Suppressor macrophage treated with lipopolysaccharide for 4 hours (primary cell): ENCODE measurements around the gene SSH2.
A peak's percentile ranks its signal among the peaks of the same experiment; 100 is the strongest.

Source experiments
- DNase-seq: peaks from one replicate; pipeline ENCODE4 v3.0.0-alpha.2; 2020

The SSH2 gene

GRCh38 chr17:29620271-29620670, 309.8 kb downstream of the SSH2 start:
- DNase-seq: no peak

DNA sequence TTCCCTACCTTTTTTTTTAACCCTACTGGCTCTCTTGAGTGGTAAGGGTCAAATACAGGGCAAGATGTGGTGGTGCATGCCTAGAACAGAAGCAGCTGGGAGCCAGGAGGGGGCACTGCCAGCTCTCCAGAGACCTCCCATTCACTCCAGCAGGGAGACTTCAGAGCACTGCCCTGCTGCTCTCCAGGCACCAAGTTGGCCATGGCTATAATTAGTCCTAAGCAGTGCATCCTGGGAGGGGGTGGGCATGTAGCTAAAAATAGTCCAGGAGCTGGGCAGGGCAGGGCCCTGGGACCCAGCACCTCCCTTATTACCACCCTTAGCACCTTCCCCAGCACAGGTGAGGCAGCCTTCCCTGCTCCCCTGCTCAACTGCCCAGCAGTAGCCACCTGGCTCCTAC, 310.8 kb downstream of the SSH2 start:
- no peak for DNase-seq

- DNase-seq: no peak
Measured at GRCh38 chr17:29618272-29619065, 311.6 kb downstream of the SSH2 start.

GRCh38 chr17:29617481-29618271, 312.4 kb downstream of the SSH2 start:
- DNase-seq: peak; percentile 92

- peak; percentile 85 for DNase-seq
Measured at GRCh38 chr17:29617125-29617480, 312.9 kb downstream of the SSH2 start.

- DNase-seq: no peak
Measured at GRCh38 chr17:29616300-29617048, 313.6 kb downstream of the SSH2 start.

DNA sequence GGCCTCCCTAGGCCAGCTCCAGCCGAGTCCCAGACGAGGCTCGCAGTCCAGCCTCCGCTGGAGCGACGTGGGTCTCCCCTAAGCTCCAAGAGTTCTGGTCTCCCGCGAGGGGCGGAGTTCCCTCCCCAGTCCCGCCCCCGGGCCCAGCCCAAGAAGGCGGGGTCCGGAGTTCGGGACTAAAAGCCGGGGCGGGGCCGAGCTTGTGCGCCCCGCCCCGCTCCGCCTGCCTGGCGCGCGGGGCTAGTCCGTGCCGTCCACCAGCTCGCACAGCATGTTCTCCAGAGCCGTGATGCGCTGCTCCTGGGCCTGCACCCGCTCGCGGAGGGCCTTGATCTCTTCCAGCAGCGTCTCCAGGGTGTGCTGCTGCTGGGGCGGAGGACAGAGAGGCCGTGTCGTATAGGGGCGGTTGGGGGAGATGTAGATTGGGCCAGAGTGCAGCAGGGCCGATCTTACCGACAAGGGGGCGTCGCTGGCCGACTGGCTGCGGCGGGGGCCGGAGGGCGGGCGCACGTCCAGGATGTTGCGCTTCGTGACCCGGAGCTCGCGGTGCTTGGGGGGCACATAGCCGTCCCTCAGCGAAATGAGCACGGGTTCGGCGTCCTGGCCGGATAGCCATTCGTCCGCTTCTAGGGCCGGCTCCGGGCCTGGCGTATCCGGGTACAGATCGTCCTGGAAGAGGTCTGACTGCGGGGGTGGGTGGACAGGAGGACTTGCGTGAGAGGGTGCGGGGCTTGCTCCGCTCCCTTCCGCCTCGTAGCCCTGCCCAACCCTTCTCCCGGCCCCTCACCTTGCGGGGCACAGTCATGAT, 314.3 kb downstream of the SSH2 start:
- peak; percentile 94 for DNase-seq

DNA sequence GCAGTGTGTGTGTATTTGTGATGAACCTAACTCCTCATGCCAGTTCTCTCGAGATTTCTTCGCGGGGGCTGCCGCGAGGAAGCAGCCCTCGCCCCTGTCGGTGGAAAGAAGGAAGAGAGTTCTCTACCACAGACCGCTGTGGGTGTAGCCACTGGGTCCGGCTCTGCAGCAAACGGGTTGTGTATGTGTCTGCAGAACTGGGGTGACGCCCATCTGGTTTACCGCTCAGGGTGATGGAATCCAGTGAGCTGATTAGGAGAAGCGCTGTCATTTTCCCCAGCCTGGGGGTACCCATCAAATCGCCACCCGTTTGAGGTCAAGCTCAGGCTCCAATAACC, 315.0 kb downstream of the SSH2 start:
- peak; percentile 58 for DNase-seq

DNA sequence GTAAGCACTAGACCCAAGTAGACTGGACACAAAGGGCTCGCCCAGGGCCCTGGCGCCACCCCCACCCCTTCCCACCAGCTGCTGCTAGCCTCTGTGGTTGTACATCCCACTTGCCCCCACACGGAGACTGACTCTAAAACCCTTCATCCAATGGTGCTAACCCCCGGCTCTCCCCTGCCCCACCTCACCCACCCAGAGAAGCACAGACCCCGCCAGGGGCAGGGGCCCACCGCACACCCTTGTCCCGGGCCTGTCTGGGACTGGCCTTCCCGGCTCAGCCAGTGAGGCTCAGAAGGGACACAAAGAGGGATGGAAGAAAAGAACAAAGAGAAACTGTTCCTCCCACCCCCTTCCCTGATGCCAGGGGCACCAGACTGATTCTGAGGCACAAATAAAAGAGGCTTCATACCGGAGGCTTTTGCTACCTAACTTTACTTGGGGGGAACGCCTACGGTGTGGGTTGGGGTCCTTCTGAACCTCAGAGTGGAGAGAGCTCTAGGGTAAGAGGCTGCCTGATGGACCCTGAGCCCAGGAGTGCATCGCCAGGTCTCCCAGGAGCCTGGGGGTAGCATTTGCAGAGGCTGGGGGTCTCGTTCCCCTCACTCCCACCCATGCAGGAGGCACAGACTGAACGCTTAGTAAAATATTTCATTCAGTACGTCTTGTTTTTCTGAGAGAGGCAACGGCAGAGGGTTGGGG, 315.5 kb downstream of the SSH2 start:
- no peak for DNase-seq

- DNase-seq: no peak
Measured at GRCh38 chr17:29613856-29614255, 316.2 kb downstream of the SSH2 start.

DNA sequence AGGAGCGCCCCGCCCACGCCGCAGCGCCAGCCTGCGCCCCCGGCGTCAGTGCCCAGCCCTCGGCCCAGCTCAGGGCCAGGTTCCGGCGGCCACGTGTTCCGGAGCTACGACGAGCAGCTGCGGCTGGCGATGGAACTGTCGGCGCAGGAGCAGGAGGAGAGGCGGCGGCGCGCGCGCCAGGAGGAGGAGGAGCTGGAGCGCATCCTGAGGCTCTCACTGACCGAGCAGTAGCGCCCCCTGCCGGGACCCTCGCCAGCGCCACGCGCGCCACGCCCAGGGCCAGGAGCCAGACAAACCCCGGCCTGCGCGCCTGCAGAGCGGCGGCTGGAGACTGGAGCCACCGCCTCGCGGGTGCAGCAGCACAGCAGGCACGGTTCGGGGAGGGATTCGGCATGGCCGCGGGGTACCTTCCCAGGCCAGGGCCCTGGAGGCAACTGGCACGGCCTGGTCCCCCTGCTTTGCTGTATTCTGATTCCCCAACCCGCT, 316.6 kb downstream of the SSH2 start:
- DNase-seq: peak; percentile 96

DNA sequence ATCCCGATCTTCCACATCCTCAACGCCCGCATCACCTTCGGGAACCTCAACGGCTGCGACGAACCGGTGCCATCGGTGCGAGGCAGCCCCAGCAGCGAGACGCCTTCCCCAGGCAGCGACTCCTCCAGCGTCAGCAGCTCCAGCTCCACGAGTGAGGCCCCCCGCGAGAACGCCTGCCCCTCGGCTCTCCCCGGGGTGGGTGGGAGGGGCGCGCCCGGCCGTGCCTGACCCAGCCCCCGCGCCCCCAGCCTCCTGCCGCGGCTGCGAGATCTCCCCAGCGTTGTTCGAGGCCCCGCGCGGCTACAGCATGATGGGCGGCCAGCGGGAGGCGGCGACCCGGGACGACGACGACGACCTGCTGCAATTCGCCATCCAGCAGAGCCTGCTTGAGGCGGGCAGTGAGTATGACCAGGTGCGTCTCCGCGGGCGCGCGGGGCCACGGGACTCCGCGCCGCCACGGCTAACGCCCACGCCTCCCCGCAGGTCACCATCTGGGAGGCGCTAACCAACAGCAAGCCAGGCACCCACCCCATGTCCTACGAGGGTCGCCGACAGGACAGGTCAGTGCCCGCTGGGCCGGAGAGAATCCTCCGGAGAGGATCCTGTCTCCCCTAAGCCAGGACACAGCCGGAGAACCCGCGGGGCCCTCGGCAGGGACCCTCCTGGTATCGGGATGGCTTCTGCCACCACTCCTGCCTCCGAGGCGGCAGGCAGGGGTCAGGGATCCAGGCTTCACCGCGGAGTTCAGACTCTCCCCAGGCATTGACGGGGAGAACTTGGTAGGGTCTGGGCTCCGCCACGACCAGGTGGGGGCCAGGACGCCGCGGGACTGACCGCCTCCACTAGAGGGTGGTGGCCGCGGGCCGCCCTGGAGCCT, 317.4 kb downstream of the SSH2 start:
- no peak for DNase-seq

DNA sequence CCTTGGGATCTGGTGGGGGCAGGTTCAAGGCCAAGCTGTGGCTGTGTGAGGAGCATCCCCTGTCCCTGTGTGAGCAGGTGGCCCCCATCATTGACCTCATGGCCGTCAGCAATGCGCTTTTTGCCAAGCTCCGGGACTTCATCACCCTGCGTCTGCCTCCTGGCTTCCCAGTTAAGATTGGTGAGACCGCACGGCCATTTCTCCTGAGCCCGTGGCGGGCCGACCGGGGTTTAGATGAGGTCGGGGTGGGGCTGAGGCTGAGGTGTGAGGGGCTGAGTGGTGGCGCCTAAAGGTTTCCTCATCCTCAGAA, 318.0 kb downstream of the SSH2 start:
- DNase-seq: no peak

DNA sequence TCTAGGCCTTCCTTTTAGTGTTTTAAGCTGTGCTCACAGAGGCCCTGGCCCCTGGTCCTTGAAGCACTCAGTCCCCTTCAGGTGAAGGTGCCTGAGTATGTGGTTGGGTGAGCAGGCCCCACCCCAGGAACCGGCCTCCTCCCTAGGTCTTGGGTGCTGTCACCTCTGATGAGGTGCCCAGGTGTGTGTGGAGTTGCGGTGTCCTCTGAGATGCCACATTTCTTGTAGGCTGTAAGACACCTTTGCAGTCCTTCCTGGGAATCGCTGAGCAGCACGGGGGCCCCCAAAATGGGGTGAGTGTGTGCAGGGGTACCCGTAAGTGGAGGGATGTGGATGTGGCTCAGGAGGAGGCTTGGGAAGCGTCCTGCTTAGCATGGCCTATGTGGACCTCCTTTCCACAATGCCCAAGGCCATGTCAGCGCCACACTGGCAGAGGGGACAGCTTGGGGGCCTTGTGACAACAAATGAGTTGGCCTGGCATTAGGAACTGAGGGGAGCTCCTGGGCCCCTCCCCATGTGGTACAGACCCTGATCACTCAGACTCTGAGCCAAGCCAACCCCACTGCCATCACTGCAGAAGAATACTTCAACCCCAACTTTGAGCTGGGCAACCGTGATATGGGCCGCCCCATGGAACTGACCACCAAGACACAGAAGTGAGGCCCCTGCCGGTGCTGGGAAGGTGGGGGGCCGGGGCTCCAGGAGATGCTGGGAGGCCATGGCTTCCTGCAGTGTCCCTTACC, 318.5 kb downstream of the SSH2 start:
- DNase-seq: no peak

- no peak for DNase-seq
Measured at GRCh38 chr17:29610395-29610794, 319.6 kb downstream of the SSH2 start.

DNA sequence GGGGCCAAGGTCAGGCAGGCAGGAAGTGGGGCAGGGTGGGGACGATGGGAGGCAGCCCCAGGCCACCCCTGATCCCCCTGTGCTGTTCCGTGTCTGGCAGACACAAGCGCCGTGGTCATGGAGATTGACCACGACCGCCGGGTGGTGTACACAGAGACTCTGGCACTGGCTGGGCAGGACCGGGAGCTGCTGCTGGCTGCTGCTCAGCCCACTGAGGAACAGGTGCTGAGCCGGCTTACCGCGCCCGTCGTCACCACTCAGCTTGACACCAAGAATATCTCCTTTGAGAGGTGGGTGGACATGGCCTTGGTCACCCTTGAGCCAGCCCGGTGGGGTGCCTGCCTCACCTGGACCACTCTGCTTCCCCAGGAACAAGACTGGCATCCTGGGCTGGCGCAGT, 321.0 kb downstream of the SSH2 start:
- DNase-seq: no peak

DNA sequence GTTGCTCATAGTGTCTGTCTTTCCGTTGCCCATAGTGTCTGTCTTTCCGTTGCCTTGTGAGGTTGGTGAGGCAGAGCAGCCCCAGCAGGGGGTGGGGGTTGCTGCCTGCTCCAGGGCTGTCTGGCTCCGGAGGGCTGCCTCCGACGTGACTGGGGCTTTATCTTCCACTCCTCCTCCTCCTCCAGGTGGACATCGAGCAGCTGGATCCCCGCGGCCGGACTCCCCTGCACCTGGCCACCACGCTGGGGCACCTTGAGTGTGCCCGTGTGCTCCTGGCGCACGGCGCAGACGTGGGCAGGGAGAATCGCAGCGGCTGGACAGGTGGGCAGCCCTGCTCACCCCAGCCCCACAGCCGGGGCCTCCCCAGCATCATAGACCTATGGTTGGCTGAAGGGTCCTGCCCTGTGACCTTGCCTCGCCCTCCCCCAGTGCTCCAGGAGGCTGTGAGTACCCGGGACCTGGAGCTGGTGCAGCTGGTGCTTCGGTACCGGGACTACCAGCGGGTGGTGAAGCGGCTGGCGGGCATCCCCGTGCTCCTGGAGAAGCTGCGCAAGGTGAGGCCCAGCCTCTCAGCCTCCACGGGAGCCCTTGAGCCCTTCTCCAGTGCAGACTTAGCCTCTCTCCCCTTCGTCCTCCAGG, 322.4 kb downstream of the SSH2 start:
- no peak for DNase-seq

DNA sequence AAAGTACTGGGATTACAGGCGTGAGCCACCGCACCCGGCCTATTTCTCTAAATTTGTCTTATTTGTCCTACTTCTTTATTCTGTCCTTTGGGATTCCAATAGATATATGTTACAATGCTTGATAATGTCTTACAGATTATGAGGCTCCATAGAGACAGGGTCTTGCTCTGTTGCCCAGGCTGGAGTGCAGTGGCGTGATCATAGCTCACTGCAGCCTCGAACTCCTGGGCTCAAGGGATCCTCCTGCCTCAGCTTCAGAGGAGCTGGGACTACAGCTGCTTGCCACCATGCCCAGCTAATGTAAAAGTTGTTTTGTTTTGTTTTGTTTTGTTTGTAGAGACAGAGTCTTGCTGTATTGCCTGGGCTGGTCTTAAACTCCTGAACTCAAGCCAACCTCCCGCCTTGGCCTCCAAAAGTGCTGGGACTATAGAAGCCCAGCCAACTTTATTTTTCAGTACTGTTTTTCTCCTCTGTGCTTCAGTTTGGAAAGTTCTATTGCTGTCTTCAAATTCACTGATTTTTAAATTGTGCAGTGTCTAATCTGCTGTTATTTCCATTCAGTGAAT, 326.8 kb downstream of the SSH2 start:
- DNase-seq: no peak

GRCh38 chr17:29597361-29598172, 332.5 kb downstream of the SSH2 start:
- DNase-seq: no peak
